H1 (cell line): ENCODE data around the gene NUPR1. TPM values are rescaled to one million over a fixed set of nuclear protein-coding genes. Genes with fewer than 3 reads are reported as not detected.
"Not testable (repeated sequence)": the region's sequence is repeated elsewhere in the genome, so short reads cannot be mapped to it uniquely, and the experiment has no call there.

ENCODE experiments used
- CTCF ChIA-PET: fragments of 300-600 bp; sonication (Branson Sonifier 250); formaldehyde crosslinking; loops from one replicate; lab custom pipeline; 2021; ENCODE audit not compliant: partially characterized antibody; lab: Charles Lee
- POLR2A ChIA-PET: fragments of 300-600 bp; sonication (Branson Sonifier 250); formaldehyde crosslinking; loops from one replicate; lab custom pipeline; 2021; ENCODE audit warnings: inconsistent platforms; ENCODE audit not compliant: partially characterized antibody; lab: Charles Lee
- DNase-seq, 2 experiments: peaks; one replicate each; pipeline versions ENCODE4 v3.0.0 to v3.0.0-alpha.2; 2010 to 2022; ENCODE audit warnings: low spot score in 2 of 2, low read depth in 1 of 2, mixed read lengths in 1 of 2
- FAIRE-seq: peaks from 2 replicates; lab custom pipeline; 2011; peaks lifted over from hg19 to GRCh38; lab: Jason Lieb, UNC
- H2AFZ ChIP-seq: 2 replicates; pipeline ENCODE4 v1.8.1; 2012; ENCODE audit warnings: low read length, inconsistent platforms
- H2AK5ac ChIP-seq: 2 replicates; pipeline ENCODE4 v1.6.1; 2013; ENCODE audit warnings: low read depth, low read length
- H2BK120ac ChIP-seq: replicated peaks from 2 replicates; pipeline ENCODE3; 2013; ENCODE audit warnings: low read depth, low read length, inconsistent platforms
- H2BK12ac ChIP-seq: 2 replicates; pipeline ENCODE4 v1.6.1; 2013; ENCODE audit warnings: low read depth, low read length
- H2BK15ac ChIP-seq: 2 replicates; pipeline ENCODE4 v1.6.1; 2013; ENCODE audit warnings: low read length
- H2BK20ac ChIP-seq: 2 replicates; pipeline ENCODE4 v1.6.1; 2013; ENCODE audit warnings: low read length
- H2BK5ac ChIP-seq: 2 replicates; pipeline ENCODE4 v1.6.1; 2013; ENCODE audit warnings: low read depth, low read length
- H3K14ac ChIP-seq: 2 replicates; pipeline ENCODE4 v1.6.1; 2013; ENCODE audit warnings: inconsistent platforms; ENCODE audit not compliant: insufficient read length
- H3K18ac ChIP-seq: 2 replicates; pipeline ENCODE4 v1.6.1; 2013; ENCODE audit warnings: low read length; ENCODE audit errors: extremely low read depth
- H3K23ac ChIP-seq: 2 replicates; pipeline ENCODE4 v1.6.1; 2013; ENCODE audit warnings: inconsistent platforms; ENCODE audit not compliant: insufficient read length
- H3K23me2 ChIP-seq: 2 replicates; pipeline ENCODE4 v1.6.1; 2013; ENCODE audit warnings: low read depth, low read length
- H3K27ac ChIP-seq: 2 replicates; pipeline ENCODE4 v1.6.1; 2011; ENCODE audit warnings: low read depth, low read length, inconsistent platforms
- H3K27me3 ChIP-seq, 4 experiments: replicated peaks in 1 of 4; 1 replicate in 1 of 4; 2 replicates in 3 of 4; pipeline versions ENCODE4 v1.6.1 to v1.8.1; 2011 to 2013; ENCODE audit warnings: low read length in 3 of 4, mild to moderate bottlenecking in 3 of 4, inconsistent platforms in 2 of 4, mixed read lengths in 2 of 4, moderate library complexity in 1 of 4; ENCODE audit not compliant: control insufficient read depth in 3 of 4, insufficient read depth in 3 of 4; ENCODE audit errors: extremely low read depth in 1 of 4
- H3K36me3 ChIP-seq, 4 experiments: 2 replicates each; pipeline versions ENCODE4 v1.6.1 to v1.8.1; 2011 to 2013; ENCODE audit warnings: mild to moderate bottlenecking in 4 of 4, low read length in 3 of 4, moderate library complexity in 2 of 4, control low read depth in 1 of 4, inconsistent platforms in 1 of 4; ENCODE audit not compliant: insufficient read depth in 4 of 4, control insufficient read depth in 2 of 4
- H3K4ac ChIP-seq: replicated peaks from 2 replicates; pipeline ENCODE3; 2013; ENCODE audit warnings: low read length, low read depth, mixed read lengths, inconsistent platforms; ENCODE audit not compliant: insufficient read length
- H3K4me1 ChIP-seq, 4 experiments: replicated peaks in 1 of 4; 1 replicate in 1 of 4; 2 replicates in 3 of 4; pipeline versions ENCODE4 v1.6.1 to v1.8.1; 2011 to 2013; ENCODE audit warnings: low read length in 3 of 4, inconsistent platforms in 2 of 4, mixed read lengths in 1 of 4; ENCODE audit not compliant: insufficient read depth in 4 of 4, control insufficient read depth in 3 of 4
- H3K4me2 ChIP-seq, 2 experiments: 2 replicates each; pipeline versions ENCODE4 v1.6.1 to v1.8.1; 2011 to 2013; ENCODE audit warnings: low read depth in 2 of 2, low read length in 2 of 2, control low read depth in 1 of 2, inconsistent platforms in 1 of 2, mild to moderate bottlenecking in 1 of 2; ENCODE audit not compliant: insufficient read depth in 1 of 2
- H3K4me3 ChIP-seq, 4 experiments: fragments of 200-600, 300-600 bp in 1 of 4; sonication (generic), shearing (Covaris generic), sonication (Bioruptor Twin) in 1 of 4; 2 replicates each; pipeline versions ENCODE4 v1.5.1 to v1.8.1; 2011 to 2016; ENCODE audit warnings: low read length in 4 of 4, low read depth in 3 of 4, control low read depth in 2 of 4, inconsistent platforms in 2 of 4, mild to moderate bottlenecking in 2 of 4, mixed read lengths in 1 of 4, moderate library complexity in 1 of 4; ENCODE audit not compliant: insufficient read depth in 2 of 4; ENCODE audit errors: extremely low read depth in 1 of 4
- H3K56ac ChIP-seq: replicated peaks from 2 replicates; pipeline ENCODE3; 2013; ENCODE audit warnings: low read depth, mild to moderate bottlenecking, mixed read lengths, low read length, inconsistent platforms; ENCODE audit not compliant: insufficient read length
- H3K79me1 ChIP-seq: 2 replicates; pipeline ENCODE4 v1.6.1; 2013; ENCODE audit warnings: low read depth, low read length, control low read depth
- H3K79me2 ChIP-seq, 2 experiments: 2 replicates each; pipeline versions ENCODE4 v1.6.1 to v1.8.1; 2012 to 2013; ENCODE audit warnings: low read length in 2 of 2, mild to moderate bottlenecking in 2 of 2, inconsistent platforms in 1 of 2; ENCODE audit not compliant: insufficient read depth in 2 of 2, control insufficient read depth in 1 of 2
- H3K9ac ChIP-seq, 4 experiments: replicated peaks in 1 of 4; 1 replicate in 1 of 4; 2 replicates in 3 of 4; pipeline versions ENCODE4 v1.6.1 to v1.8.1; 2011 to 2013; ENCODE audit warnings: low read depth in 3 of 4, low read length in 3 of 4, control low read depth in 2 of 4, mild to moderate bottlenecking in 2 of 4, moderate library complexity in 2 of 4, inconsistent platforms in 1 of 4; ENCODE audit errors: extremely low read depth in 1 of 4
- H3K9me3 ChIP-seq, 2 experiments: 2 replicates each; pipeline versions ENCODE4 v1.6.1 to v1.8.1; 2012 to 2013; ENCODE audit warnings: mild to moderate bottlenecking in 2 of 2, moderate library complexity in 2 of 2, control low read depth in 1 of 2, inconsistent platforms in 1 of 2, low read depth in 1 of 2, low read length in 1 of 2, mixed read lengths in 1 of 2; ENCODE audit not compliant: insufficient read depth in 2 of 2
- H4K20me1 ChIP-seq, 2 experiments: replicated peaks in 1 of 2; 2 replicates each; pipeline versions ENCODE3 to v1.8.1; 2011 to 2013; ENCODE audit warnings: inconsistent platforms in 2 of 2, low read length in 2 of 2, mild to moderate bottlenecking in 1 of 2; ENCODE audit not compliant: insufficient read depth in 2 of 2, control insufficient read depth in 1 of 2
- H4K5ac ChIP-seq: 2 replicates; pipeline ENCODE4 v1.6.1; 2013; ENCODE audit warnings: low read length, low read depth, mixed read lengths, inconsistent platforms; ENCODE audit not compliant: insufficient read length
- H4K8ac ChIP-seq: 2 replicates; pipeline ENCODE4 v1.8.0; 2013; ENCODE audit warnings: mild to moderate bottlenecking, moderate library complexity, low read length, inconsistent platforms; ENCODE audit not compliant: insufficient read depth; ENCODE audit errors: extremely low read depth
- H4K91ac ChIP-seq: replicated peaks from 2 replicates; pipeline ENCODE3; 2013; ENCODE audit warnings: low read length, mixed read lengths, inconsistent platforms; ENCODE audit not compliant: insufficient read length
- WGBS, 2 experiments: shearing (Covaris generic) in 1 of 2; methylation state at CpG; one replicate each; pipeline versions ENCODE4 v1.1.6 to v1.1.7; 2013 to 2015; ENCODE audit warnings: low lambda C conversion rate in 2 of 2, mixed read lengths in 2 of 2, inconsistent platforms in 1 of 2, low coverage in 1 of 2, missing lambda C conversion rate in 1 of 2; ENCODE audit not compliant: insufficient replicate concordance in 2 of 2, insufficient coverage in 1 of 2, insufficient read length in 1 of 2; ENCODE audit errors: extremely low coverage in 1 of 2, missing lambda C conversion rate in 1 of 2; 5-methylcytosine and 5-hydroxymethylcytosine counted together
- polyA plus RNA-seq, 7 experiments: library from polyadenylated mRNA; depleted of rRNA in 3 of 7; stranded (reverse) in 5 of 7; unstranded in 2 of 7; fragments of >200 nt in 5 of 7; fragments of 200-250 nt in 2 of 7; gene quantifications; 1 replicate in 5 of 7; 2 replicates in 1 of 7; 4 replicates in 1 of 7; pipeline versions ENCODE4 v1.2.1 to v1.2.3, GENCODE V29; 2011 to 2013; ENCODE audit warnings: missing spikeins in 2 of 7, mixed read lengths in 2 of 7
- total RNA-seq: library from RNA; stranded (reverse); fragmentation: NEBNext Ultra II Directional; extraction: Animal tissue kit (Norgen Biotek cat#: 25700); gene quantifications from 2 replicates; pipeline ENCODE4 v1.2.1, GENCODE V29; 2021

Gene NUPR1
- total and polyA plus RNA-seq, 2 of the 8 experiments (the other 6 are each of a cell fraction or from before 2014, with no cell fraction given): 0.17 to 0.20 TPM

GRCh38 chr16:28527100-28527785, 11.5 kb downstream of the NUPR1 start:
- H3K27ac ChIP-seq, H3K56ac ChIP-seq, H2BK15ac ChIP-seq, H4K5ac ChIP-seq, CTCF ChIA-PET, H3K36me3 ChIP-seq, H3K9me3 ChIP-seq, H3K79me1 ChIP-seq, H3K4me1 ChIP-seq, H3K18ac ChIP-seq, FAIRE-seq, H4K8ac ChIP-seq, H2BK5ac ChIP-seq, H3K79me2 ChIP-seq, H3K4me3 ChIP-seq, H3K23ac ChIP-seq, H3K27me3 ChIP-seq, H3K14ac ChIP-seq, H3K9ac ChIP-seq, H2BK20ac ChIP-seq, H4K20me1 ChIP-seq, H4K91ac ChIP-seq, H3K23me2 ChIP-seq, H2AFZ ChIP-seq, POLR2A ChIA-PET, H3K4ac ChIP-seq, H2AK5ac ChIP-seq, DNase-seq, H3K4me2 ChIP-seq, H2BK12ac ChIP-seq, H2BK120ac ChIP-seq: not testable (repeated sequence)
- WGBS, 2 experiments: 86% methylated on average over 7 of the region's 7 CpGs; no CpG with 5 or more reads in 1 of the 2 experiments
